NOMO-1 treated with DMSO at 0.1 percent for 48 hours (cell line): ENCODE measurements around the gene ENPP1.
"Not testable (repeated sequence)": the region's sequence is repeated elsewhere in the genome, so short reads cannot be mapped to it uniquely, and the experiment has no call there.

Experiments
- DNase-seq: peaks from one replicate; lab custom pipeline; 2025; ENCODE audit not compliant: unreplicated experiment; lab: John Stamatoyannopoulos, UW

ENPP1 gene

DNA sequence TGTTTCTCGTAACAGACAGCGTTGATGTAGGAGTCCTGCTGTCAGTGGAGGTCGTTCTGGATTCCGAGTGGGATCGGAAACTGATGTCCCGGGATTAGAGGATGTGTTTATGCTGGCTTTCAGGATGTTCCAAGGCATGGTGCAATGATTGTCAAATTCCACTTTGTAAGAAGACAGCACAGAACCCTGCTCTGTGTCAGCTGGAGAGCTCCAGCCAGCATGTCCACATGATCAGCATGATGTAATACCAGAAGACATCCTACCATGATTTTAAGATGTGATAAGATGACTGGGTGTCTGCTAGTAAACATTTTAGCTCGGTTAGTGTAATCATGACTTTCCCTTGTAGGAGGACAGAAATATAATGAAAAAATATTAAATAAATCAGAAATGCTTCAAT, 20.3 kb downstream of the ENPP1 start:
- DNase-seq: no peak

DNA sequence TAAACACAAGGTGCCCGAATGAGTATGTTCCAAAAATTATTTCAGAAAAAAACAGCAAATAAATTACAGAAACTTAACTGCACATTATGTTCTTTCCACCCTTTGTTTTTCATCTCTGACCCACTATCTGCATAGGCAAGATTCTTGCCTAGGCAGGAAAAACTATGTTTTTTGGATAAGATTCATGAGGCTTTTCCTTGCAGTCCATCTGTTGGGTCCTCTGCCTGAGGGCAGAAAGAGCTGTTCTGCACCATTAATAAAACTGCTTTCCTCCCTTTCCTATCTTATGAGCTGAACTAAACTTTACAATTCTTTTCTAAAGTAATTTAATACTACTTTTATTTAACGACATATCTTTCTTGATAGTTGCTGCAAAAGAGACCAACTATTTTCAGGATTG, 21.1 kb downstream of the ENPP1 start:
- no peak for DNase-seq

DNA sequence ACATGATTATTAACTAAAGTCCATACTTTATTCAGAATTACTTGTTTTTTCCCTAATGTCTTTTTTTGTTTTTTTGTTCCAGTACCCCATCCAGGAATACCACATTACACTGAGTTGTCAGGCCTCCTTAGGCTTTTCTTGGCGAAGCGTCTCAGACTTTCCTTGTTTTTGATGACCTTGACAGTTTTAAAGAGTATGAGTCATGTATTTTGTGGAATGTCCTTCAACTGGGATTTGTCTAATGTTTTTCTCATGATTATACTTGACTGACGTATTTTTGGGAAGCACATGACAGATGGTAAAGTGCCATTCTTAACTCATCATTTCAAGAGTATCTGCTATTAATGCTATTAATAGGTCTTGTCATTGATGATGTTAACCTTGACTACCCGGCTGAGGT, 23.6 kb downstream of the ENPP1 start:
- DNase-seq: no peak

GRCh38 chr6:131831886-131832285, 24.1 kb downstream of the ENPP1 start:
- DNase-seq: no peak

DNA sequence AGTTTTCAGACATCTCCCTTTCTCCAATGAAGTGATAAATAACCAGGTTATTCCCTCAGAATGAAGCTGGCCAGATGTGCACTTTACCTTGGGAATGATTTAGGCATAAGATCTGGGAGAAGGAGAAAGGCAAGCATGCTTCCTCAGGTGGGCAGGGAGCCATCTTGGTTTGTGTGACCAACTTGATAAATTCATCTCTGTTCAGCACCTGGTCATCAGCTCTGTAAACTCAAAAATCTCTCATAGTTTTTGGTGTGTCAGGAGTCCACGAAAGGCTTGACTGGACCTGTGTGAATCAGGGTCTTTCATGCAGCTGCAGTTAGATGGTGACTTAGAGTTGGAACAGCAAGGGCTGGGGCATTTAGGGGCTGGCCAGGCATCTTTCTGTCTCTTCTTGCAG, 24.5 kb downstream of the ENPP1 start:
- no peak for DNase-seq

GRCh38 chr6:131838051-131838450, 30.2 kb downstream of the ENPP1 start:
- no peak for DNase-seq

GRCh38 chr6:131839388-131839787, 31.6 kb downstream of the ENPP1 start:
- DNase-seq: no peak

GRCh38 chr6:131840441-131840840, 32.6 kb downstream of the ENPP1 start:
- DNase-seq: no peak

DNA sequence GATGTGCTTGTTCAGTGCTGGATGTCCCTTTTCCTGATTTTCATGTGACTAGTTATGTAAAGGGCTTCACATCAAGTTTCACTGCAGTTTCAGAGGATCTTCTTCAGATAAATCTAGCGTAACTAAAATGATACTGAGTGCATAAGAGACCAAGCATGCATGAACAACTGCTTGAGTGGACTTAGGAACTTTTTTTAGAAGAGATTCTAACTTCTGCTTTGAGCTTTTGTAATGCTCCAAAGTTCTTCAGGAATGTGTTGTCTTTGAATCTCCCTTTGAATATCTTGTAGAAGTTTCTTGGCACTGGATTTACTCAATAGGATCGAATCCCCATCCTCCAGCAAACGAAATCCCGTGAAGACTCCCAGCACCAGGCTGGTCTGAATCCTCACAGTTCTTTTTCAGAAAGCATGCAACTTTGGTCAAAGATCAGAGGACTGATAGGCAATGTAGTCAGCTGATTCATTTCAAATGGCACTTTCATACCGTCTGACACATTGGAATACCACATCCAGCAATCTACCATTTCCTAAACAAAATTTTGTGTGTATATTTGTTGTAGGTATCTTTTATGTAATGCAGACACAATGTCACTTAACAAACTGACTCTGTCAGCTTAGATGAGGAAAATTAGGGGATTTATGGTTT, 33.2 kb downstream of the ENPP1 start:
- no peak for DNase-seq

- DNase-seq: no peak
Observed at GRCh38 chr6:131843768-131844167, 35.9 kb downstream of the ENPP1 start.

DNA sequence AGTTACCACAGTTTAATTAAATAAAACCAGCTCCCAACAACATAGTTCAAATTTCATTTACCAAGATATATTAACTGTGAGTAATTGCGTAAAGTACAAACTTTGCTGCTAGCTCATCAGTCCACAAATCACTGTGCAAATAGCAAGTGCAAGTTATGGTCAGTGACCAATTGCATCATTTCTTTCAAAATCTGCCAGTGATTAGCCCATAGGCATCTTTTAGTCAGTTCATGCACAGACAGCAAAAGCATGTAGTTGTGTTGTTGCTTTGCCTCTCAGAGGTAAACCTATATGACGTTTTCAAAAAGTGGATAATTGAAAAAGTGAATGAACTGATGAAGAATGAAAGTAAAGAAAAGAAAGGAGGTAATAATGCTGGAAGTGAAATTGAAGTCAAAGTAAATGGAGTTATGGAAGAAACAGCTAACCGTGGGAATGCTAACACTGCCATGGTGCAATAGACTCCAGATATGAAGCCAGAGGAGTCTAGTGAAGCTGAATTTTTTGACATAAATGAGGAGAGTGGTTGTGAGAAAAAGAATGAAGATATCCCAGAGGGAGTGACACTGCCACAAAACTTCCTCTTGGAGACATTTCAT, 36.5 kb downstream of the ENPP1 start:
- DNase-seq: no peak

DNA sequence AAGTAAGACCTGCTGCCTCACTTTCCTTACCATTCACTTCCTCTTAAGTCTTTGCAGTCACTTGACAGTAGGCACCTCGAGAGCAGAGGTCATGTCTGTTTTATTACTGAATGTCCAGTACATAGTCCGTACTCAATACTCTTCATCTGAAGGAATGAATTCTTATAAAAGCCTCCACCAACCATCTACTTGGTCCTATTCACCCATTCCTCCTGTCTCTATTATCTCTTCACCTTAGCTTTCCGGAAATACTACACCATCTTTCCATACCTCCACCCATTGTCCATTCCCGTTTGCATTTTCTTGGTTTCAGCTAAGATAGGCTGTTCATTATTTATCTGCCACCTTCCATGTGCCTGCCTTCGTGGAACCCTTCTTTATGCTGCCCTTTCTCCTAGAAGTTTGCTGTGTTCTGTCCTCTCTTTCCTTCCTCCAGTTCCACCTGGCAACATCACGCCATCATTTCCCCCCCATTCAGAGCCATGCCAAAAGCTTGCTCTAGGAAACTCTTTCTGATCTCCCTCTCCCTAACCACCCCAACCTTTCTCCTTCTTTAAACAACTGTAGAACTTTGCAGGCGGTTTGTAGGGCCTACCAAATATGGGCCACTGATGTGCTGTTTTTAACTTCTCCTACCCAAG, 38.3 kb downstream of the ENPP1 start:
- no peak for DNase-seq

GRCh38 chr6:131846905-131847304, 39.1 kb downstream of the ENPP1 start:
- no peak for DNase-seq

DNA sequence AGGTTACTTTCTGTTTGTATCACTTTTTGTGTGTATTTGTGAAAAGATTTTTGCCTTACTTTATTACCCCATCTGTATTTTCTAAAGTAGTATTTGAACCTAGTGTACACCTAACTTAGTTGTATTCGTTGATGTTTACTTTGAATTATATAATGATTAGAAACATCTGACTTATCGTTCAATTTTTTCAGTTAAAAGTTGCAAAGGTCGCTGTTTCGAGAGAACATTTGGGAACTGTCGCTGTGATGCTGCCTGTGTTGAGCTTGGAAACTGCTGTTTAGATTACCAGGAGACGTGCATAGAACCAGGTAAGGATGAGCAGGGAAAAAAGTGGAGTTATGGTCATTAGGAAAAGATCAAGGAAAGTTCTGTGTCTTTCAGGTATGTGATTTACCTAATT, 42.0 kb downstream of the ENPP1 start:
- DNase-seq: no peak

GRCh38 chr6:131851049-131851769, 43.4 kb downstream of the ENPP1 start:
- DNase-seq: no peak

DNA sequence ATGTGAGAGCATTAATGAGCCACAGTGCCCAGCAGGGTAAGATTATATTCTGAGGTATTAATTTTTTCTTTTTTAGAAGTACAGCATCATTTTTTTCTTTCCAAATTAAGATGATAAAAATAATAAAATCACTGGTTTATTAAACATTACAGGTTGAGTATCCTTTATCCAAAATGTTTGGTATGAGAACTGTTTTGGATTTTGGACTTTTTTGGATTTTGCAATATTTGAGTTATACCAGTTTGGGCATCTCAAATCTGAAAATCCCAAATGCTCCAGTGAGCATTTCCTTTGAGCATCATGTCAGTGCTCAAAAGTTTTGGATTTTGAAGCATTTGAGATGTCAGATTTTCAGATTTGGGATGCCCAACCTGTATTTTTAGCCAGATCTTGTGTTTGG, 44.4 kb downstream of the ENPP1 start:
- DNase-seq: no peak

DNA sequence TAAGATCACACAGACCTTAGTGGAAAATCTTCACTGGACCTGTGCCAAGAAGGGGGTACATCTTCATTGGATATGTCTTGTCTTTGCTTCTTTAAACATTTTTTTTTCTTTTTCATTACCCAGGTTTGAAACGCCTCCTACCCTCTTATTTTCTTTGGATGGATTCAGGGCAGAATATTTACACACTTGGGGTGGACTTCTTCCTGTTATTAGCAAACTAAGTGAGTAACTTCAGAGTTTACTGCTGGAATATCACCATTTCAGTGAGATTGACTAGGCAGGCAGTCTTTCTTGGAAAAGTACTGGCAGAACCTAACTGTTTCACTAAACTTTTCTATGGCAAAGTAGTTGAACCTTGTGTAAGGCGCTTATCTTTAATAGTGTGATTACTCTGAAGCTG, 47.0 kb downstream of the ENPP1 start:
- no peak for DNase-seq

DNA sequence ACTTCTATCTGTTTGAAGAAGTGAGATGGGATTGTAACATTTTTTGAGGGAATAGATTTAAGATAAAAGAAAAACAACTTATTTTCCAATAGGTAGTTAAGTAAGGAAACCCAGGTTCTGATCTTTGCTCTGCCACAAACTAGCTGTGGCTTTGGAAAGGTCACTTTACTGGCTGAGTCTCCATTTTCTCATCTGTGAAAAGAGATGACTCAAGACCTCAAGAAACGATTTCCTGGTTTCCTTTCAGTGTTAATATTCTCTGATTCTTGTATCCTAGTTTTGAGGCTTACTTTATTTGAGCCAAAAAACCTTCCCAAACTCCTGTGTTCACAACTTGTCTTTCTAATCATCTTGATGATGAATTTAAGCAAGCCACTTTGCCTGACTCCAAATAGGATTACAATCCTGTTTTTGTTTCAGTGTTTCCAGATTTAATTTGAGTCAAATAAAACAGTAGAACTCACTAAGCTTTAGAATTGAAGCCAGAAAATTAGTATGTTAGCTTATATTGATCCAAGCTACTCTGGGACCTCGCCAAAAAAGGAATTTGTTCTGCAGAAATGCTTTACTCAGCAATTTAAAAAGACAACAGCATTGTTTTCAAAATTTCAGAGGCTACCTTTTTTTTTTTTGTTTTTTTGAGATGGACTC, 51.1 kb downstream of the ENPP1 start:
- DNase-seq: no peak

GRCh38 chr6:131859658-131860057, 51.8 kb downstream of the ENPP1 start:
- not testable (repeated sequence) for DNase-seq

DNA sequence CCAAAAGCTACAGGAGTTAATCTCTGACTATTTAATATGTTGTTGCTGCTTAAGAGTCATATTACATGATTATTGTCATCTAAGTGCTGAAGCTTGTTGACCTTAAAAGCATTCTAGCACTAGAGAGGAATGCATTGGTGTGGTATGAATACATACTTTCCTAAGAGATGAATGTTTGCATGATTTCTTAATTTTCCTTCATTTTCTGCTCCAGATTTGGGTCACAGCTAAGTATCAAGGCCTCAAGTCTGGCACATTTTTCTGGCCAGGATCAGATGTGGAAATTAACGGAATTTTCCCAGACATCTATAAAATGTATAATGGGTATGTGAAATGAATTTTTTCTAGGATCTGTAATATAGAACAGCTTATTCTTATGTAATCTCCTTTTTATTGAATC, 53.6 kb downstream of the ENPP1 start:
- DNase-seq: no peak

- no peak for DNase-seq
Observed at GRCh38 chr6:131862476-131862875, 54.7 kb downstream of the ENPP1 start.

- no peak for DNase-seq
Observed at GRCh38 chr6:131867744-131868143, 59.9 kb downstream of the ENPP1 start.
